HepG2 (cell line): ENCODE measurements around the gene M1AP. TPM values are rescaled to one million over a fixed set of nuclear protein-coding genes. Genes with fewer than 3 reads are reported as not detected.
A peak's percentile ranks its signal among the peaks of the same experiment; 100 is the strongest.

Source experiments
- ATAC-seq: fragments of 200-7000 bp; cut with Tn5 transposase; 3 replicates; pipeline ENCODE4 v1.9.1; 2020; ENCODE audit warnings: mild to moderate bottlenecking, moderate library complexity
- BruUV-seq: library from RNA; stranded (reverse); fragments of 400-500 nt; replicated peaks from 2 replicates; lab custom pipeline; 2021; lab: Mats Ljungman, UMichigan
- CTCF ChIA-PET: fragments of 300-600 bp; formaldehyde crosslinking; extraction: SDS; loops from one replicate; lab custom pipeline; 2021; ENCODE audit warnings: low total read pairs, inconsistent platforms, low intra/inter-chr PET ratio; lab: Yijun Ruan, JAX
- POLR2A ChIA-PET: fragments of 350-600 bp; sonication (Branson Sonifier 250); formaldehyde crosslinking; loops from one replicate; lab custom pipeline; 2020; ENCODE audit warnings: antibody characterized with exemption, inconsistent platforms; lab: Yijun Ruan, JAX
- DNase-seq: peaks from one replicate; pipeline ENCODE4 v3.0.0-alpha.2; 2015; ENCODE audit warnings: low spot score
- FAIRE-seq: peaks from 3 replicates; lab custom pipeline; 2011; peaks lifted over from hg19 to GRCh38; lab: Jason Lieb, UNC
- H2AFZ ChIP-seq: one replicate; pipeline ENCODE4 v1.6.1; 2011; ENCODE audit warnings: low read length, inconsistent platforms
- H3K27ac ChIP-seq: fragments of 300-600 bp; 3 replicates; pipeline ENCODE4 v1.8.0; 2011; ENCODE audit warnings: mixed run types, mild to moderate bottlenecking, mixed read lengths, low read length, inconsistent platforms; ENCODE audit not compliant: insufficient read depth; ENCODE audit errors: extremely low read length
- H3K27me3 ChIP-seq, 2 experiments: fragments of 200-600 bp in 1 of 2; 2 replicates in 1 of 2; 3 replicates in 1 of 2; pipeline versions ENCODE4 v1.6.0 to v1.8.0; 2011; ENCODE audit warnings: low read length in 2 of 2, mild to moderate bottlenecking in 2 of 2, moderate library complexity in 2 of 2, inconsistent platforms in 1 of 2; ENCODE audit not compliant: insufficient read depth in 2 of 2, control insufficient read depth in 1 of 2
- H3K36me3 ChIP-seq, 2 experiments: fragments of 200-600 bp in 1 of 2; replicated peaks in 1 of 2; 2 replicates in 1 of 2; 3 replicates in 1 of 2; pipeline versions ENCODE4 v1.5.1 to v1.8.0; 2011; ENCODE audit warnings: low read length in 2 of 2, inconsistent platforms in 1 of 2; ENCODE audit not compliant: insufficient read depth in 2 of 2, control insufficient read depth in 1 of 2
- H3K4me1 ChIP-seq: 2 replicates; pipeline ENCODE4 v1.5.1; 2012; ENCODE audit warnings: low read length, inconsistent platforms; ENCODE audit not compliant: insufficient read depth
- H3K4me2 ChIP-seq: 2 replicates; pipeline ENCODE4 v1.6.0; 2011; ENCODE audit warnings: low read depth, low read length, inconsistent platforms
- H3K4me3 ChIP-seq, 3 experiments: fragments of 200-600 bp in 1 of 3; sonication (generic), shearing (Covaris generic) in 1 of 3; replicated peaks in 1 of 3; 2 replicates each; pipeline ENCODE4 v1.5.1; 2011 to 2016; ENCODE audit warnings: low read length in 3 of 3, inconsistent platforms in 2 of 3, low read depth in 2 of 3, mild to moderate bottlenecking in 2 of 3, control low read depth in 1 of 3, mixed read lengths in 1 of 3; ENCODE audit not compliant: insufficient read depth in 1 of 3
- H3K79me2 ChIP-seq: one replicate; pipeline ENCODE4 v1.6.1; 2011; ENCODE audit warnings: low read length, inconsistent platforms; ENCODE audit not compliant: insufficient read depth
- H3K9ac ChIP-seq: 2 replicates; pipeline ENCODE4 v1.6.0; 2011; ENCODE audit warnings: mild to moderate bottlenecking, low read depth, low read length, inconsistent platforms; ENCODE audit not compliant: insufficient read depth
- H3K9me3 ChIP-seq: 2 replicates; pipeline ENCODE4 v1.5.1; 2012; ENCODE audit warnings: mild to moderate bottlenecking, low read length
- H4K20me1 ChIP-seq: 2 replicates; pipeline ENCODE4 v1.6.0; 2011; ENCODE audit warnings: inconsistent platforms, mild to moderate bottlenecking, low read length, moderate library complexity; ENCODE audit not compliant: insufficient read depth
- EP300 ChIP-seq, 3 experiments: sonication (generic) in 1 of 3; formaldehyde crosslinking in 1 of 3; IDR thresholded peaks; 2 replicates each; pipeline versions ENCODE4 v1.5.1 to v1.6.1; 2011 to 2020; ENCODE audit warnings: low read depth in 2 of 3, low read length in 2 of 3, borderline replicate concordance in 1 of 3, improper control_type of control experiment in 1 of 3, mild to moderate bottlenecking in 1 of 3, missing genetic modification reagents in 1 of 3, moderate library complexity in 1 of 3
- ETV5 ChIP-seq: IDR thresholded peaks from 2 replicates; pipeline ENCODE4 v1.6.1; 2018; ENCODE audit warnings: missing biosample characterization, missing genetic modification reagents, inconsistent platforms, borderline replicate concordance
- FUBP1 ChIP-seq: sonication (generic); formaldehyde crosslinking; IDR thresholded peaks from 2 replicates; pipeline ENCODE4 v1.5.1; 2020; ENCODE audit warnings: missing genetic modification reagents, mild to moderate bottlenecking, borderline replicate concordance
- IRF9 ChIP-seq: sonication (generic); formaldehyde crosslinking; IDR thresholded peaks from 2 replicates; pipeline ENCODE4 v1.8.0; 2022; ENCODE audit warnings: missing genetic modification reagents, mild to moderate bottlenecking, borderline replicate concordance
- KLF15 ChIP-seq: sonication (generic); formaldehyde crosslinking; IDR thresholded peaks from 2 replicates; pipeline ENCODE4 v1.8.1; 2023; ENCODE audit warnings: borderline replicate concordance, mild to moderate bottlenecking, inconsistent platforms, missing genetic modification reagents, mixed read lengths
- KMT2A ChIP-seq: sonication (generic); formaldehyde crosslinking; IDR thresholded peaks from 2 replicates; pipeline ENCODE4 v1.4.0; 2020; ENCODE audit warnings: missing genetic modification reagents
- MYC ChIP-seq: sonication (generic); formaldehyde crosslinking; IDR thresholded peaks from 2 replicates; pipeline ENCODE4 v1.9.0; 2021; ENCODE audit warnings: missing genetic modification reagents, borderline replicate concordance
- ZBTB8A ChIP-seq: sonication (generic); formaldehyde crosslinking; IDR thresholded peaks from 2 replicates; pipeline ENCODE4 v1.4.0; 2020; ENCODE audit warnings: mild to moderate bottlenecking, low read depth, missing genetic modification reagents, borderline replicate concordance
- ZFP41 ChIP-seq: sonication (generic); formaldehyde crosslinking; IDR thresholded peaks from 2 replicates; pipeline ENCODE4 v1.4.0; 2020; ENCODE audit warnings: mild to moderate bottlenecking, missing genetic modification reagents, borderline replicate concordance
- ZIK1 ChIP-seq: sonication (generic); formaldehyde crosslinking; IDR thresholded peaks from 2 replicates; pipeline ENCODE4 v1.5.0; 2020; ENCODE audit warnings: mild to moderate bottlenecking, low read depth, missing genetic modification reagents, borderline replicate concordance
- ZNF33A ChIP-seq: sonication (generic); formaldehyde crosslinking; IDR thresholded peaks from 2 replicates; pipeline ENCODE4 v1.5.1; 2020; ENCODE audit warnings: missing genetic modification reagents, mild to moderate bottlenecking, moderate library complexity, borderline replicate concordance
- ZNF564 ChIP-seq: sonication (generic); formaldehyde crosslinking; IDR thresholded peaks from 2 replicates; pipeline ENCODE4 v1.8.1; 2023; ENCODE audit warnings: mild to moderate bottlenecking, missing genetic modification reagents
- ZNF773 ChIP-seq: sonication (generic); formaldehyde crosslinking; IDR thresholded peaks from 2 replicates; pipeline ENCODE4 v1.4.0; 2020; ENCODE audit warnings: missing genetic modification reagents, borderline replicate concordance
- WGBS: methylation state at CpG from one replicate; pipeline ENCODE4 v1.1.6; 2017; ENCODE audit warnings: low lambda C conversion rate; 5-methylcytosine and 5-hydroxymethylcytosine counted together
- in situ Hi-C: cut with HindIII; loops from 2 replicates; pipeline ENCODE4 v1.10.0; 2017; ENCODE audit warnings: low pct_unique_long_range_greater_than_20kb; ENCODE audit not compliant: extremely low pct_ligation_motif_present
- intact Hi-C: fragments of 100-400 bp; cut with micrococcal nuclease; formaldehyde crosslinking; loops from one replicate; pipeline ENCODE4 v1.10.0; 2022; ENCODE audit not compliant: unreplicated experiment
- polyA plus RNA-seq, 8 experiments: library from polyadenylated mRNA; depleted of rRNA in 3 of 8; stranded (reverse) in 7 of 8; unstranded in 1 of 8; fragments of >200 nt; fragmentation: Illumina TruSeq in 4 of 8; extraction: Trizol in 4 of 8; gene quantifications; 2 replicates each; pipeline versions ENCODE4 v1.2.1 to v1.2.3, GENCODE V29; 2011 to 2016; ENCODE audit warnings: low read depth in 4 of 8, missing spikeins in 1 of 8, mixed read lengths in 1 of 8; ENCODE audit not compliant: insufficient read depth in 1 of 8
- total RNA-seq, 5 experiments: library from RNA; depleted of rRNA; stranded (reverse); fragments of >200 nt; fragmentation: Illumina TruSeq; extraction: Trizol; gene quantifications; 2 replicates each; pipeline ENCODE4 v1.2.3, GENCODE V29; 2016; ENCODE audit warnings: low read depth in 1 of 5
- TF ChIP-seq, protein P1 (sequence below): sonication (generic); formaldehyde crosslinking; IDR thresholded peaks from 2 replicates; pipeline ENCODE4 v1.8.1; 2023; ENCODE audit warnings: mild to moderate bottlenecking, inconsistent platforms, moderate library complexity, missing genetic modification reagents, borderline replicate concordance

M1AP gene
- total and polyA plus RNA-seq, 2 of the 13 experiments (the other 11 are each of a cell fraction or from before 2014, with no cell fraction given): not detected

DNA sequence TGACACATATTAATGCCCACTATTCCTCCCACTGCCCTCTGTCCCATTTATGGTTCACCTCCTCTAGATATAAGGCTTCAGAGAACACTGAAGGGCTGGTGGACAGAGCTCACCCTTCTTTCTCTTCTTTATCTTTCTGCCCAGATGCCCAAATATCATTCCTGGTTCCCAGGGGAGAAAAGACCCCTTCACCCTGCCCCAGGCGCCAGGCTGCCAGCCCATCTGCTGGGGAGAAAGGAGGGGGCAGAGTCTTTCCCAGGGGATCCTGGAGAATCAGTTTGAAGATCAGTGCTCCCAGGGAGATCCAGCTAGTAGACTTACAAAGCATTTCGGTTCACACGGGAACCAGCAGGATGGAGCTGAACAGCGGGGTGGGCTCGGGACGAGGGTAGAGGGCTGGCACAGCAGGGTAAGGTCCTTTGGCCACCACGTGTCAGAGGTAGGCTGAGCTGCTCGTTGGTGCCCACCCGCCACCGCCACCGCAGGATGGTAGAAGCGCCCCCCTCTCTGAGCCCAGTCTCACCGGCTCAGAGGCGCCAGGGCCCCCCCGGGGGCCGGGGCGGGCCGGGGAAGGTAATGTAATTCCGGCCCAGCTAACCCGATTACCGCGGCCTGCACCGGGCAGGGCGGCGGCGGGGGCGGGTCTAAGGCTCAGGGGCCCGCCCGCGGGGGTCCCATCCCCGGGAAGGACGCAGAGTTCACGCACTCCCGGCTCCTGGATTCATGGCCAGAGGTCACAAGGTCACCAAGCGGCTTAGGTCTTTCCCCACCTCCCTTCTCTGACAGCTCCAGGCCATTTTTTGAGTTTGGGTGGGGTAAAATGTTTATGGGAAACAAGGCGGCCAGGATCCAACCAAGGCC, 135.2 kb downstream of the M1AP start:
- Histone ChIP-seq H3K9me3 (no peaks in the 10 kb centered on the region), H3K4me1 (peaks cover 54% of the 10 kb centered on the region), H3K27me3 (no peaks in the 10 kb centered on the region), H3K4me2 (peak overlapping the region; percentile 75), H2AFZ (no peak overlapping the region), H4K20me1 (no peaks in the 10 kb centered on the region), H3K9ac (peak overlapping the region; percentile 68), H3K36me3 (peaks cover 0 to 3% of the 10 kb centered on the region in 2 experiments; a peak in 3 of 5 replicates), H3K79me2 (no peaks in the 10 kb centered on the region), H3K4me3 (peak overlapping the region; percentile 43 to 63 (median 62)), H3K27ac (peak overlapping the region; percentile 36)
- ChIA-PET POLR2A (interaction anchor here (1.0 to 2.4 kb wide), 6 partner anchors 9 to 31 kb away, joined by 3 to 31 read pairs (median 12); partner anchors contain the start of genes AUP1, CCDC142, DQX1 and HTRA2), CTCF (no interaction called here)
- in situ Hi-C loops: no loop called here
- 6% methylated on average over 13 of the region's 36 CpGs for WGBS
- DNase-seq (peak; percentile 51), FAIRE-seq (no peak), ATAC-seq (peak; percentile 52)
- BruUV-seq: no TSS peak
- intact Hi-C loops: no loop called here
- TF ChIP-seq FUBP1: no peak
- TF ChIP-seq MYC (CRISPR knock-in tag): no peak
- no peak for TF ChIP-seq KMT2A (CRISPR knock-in tag)
- TF ChIP-seq IRF9 (CRISPR knock-in tag): peak; percentile 59; the same call in 1 of the 2 replicates
- no peak for TF ChIP-seq ZIK1
- TF ChIP-seq ZNF33A (CRISPR knock-in tag): no peak
- TF ChIP-seq ETV5: no peak; the same call in none of the 2 replicates
- no peak for TF ChIP-seq ZBTB8A (CRISPR knock-in tag)
- TF ChIP-seq EP300 (IDR thresholded peaks at IDR 0.05; ENCODE audit: low read depth in 2 of 2, low read length in 2 of 2): peak; percentile 29 to 51; a peak in 1 of 4 replicates
- no peak for TF ChIP-seq EP300 (CRISPR knock-in tag; IDR thresholded peaks at IDR 0.05; ENCODE audit: borderline replicate concordance)
- TF ChIP-seq, protein P1, sequence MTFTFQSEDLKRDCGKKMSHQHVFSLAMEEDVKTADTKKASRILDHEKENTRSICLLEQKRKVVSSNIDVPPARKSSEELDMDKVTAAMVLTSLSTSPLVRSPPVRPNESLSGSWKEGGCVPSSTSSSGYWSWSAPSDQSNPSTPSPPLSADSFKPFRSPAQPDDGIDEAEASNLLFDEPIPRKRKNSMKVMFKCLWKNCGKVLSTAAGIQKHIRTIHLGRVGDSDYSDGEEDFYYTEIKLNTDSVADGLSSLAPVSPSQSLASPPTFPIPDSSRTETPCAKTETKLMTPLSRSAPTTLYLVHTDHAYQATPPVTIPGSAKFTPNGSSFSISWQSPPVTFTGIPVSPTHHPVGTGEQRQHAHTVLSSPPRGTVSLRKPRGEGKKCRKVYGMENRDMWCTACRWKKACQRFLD (CRISPR knock-in tag): no peak
- TF ChIP-seq ZNF773 (CRISPR knock-in tag): no peak
- TF ChIP-seq ZFP41: no peak
- TF ChIP-seq ZNF564 (CRISPR knock-in tag): no peak
- no peak for TF ChIP-seq KLF15 (CRISPR knock-in tag)
